NB4 (cell line): ENCODE results near the gene TPRG1.
A peak's percentile ranks its signal among the peaks of the same experiment; 100 is the strongest.

Experiments used
- DNase-seq: peaks from one replicate; pipeline ENCODE4 v3.0.0; 2010; ENCODE audit warnings: low read depth
- H3K4me3 ChIP-seq: one replicate; pipeline ENCODE4 v1.5.1; 2011; ENCODE audit warnings: mild to moderate bottlenecking, low read depth, low read length, moderate library complexity
- CTCF ChIP-seq: IDR thresholded peaks from one replicate; pipeline ENCODE4 v1.5.1; 2012; ENCODE audit warnings: low read depth, low read length
- MAX ChIP-seq: IDR thresholded peaks from 2 replicates; pipeline ENCODE4 v1.6.1; 2011; ENCODE audit warnings: low read depth, low read length
- MYC ChIP-seq: IDR thresholded peaks from 2 replicates; pipeline ENCODE4 v1.6.1; 2011; ENCODE audit warnings: low read depth, low read length
- POLR2A ChIP-seq: IDR thresholded peaks from 2 replicates; pipeline ENCODE4 v1.6.1; 2011; ENCODE audit warnings: mild to moderate bottlenecking; ENCODE audit not compliant: insufficient read length; ENCODE audit errors: extremely low read depth

The TPRG1 gene

DNA sequence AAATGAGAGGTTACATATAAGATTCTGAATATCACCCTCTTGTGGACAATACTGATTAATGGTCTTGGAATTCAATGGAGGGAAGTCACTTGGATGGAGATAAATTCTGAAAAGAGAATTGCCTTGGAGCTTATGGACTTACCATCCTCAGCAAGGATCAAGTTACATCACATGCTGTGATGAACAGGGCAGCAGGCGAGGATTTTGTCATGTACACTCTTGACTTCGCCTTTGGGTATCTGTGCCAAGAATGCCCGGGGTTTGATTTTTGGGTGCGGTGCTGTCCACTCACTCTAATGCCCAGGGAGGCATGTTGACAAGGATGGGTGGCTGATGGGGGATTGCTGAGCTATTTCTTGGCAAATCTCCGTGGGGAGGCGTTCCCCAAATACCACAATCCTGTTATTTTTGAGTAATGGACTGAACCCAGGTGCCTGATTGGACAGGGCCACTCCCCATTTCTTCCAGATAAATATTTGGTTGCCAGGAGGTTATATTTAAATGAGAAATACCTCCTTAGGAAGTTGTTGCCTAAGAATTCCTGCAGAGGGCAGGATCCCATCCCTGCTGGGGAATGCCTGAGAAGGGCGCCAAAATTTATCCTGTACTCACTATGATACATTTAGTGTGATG, 96.3 kb downstream of the TPRG1 start:
- TF ChIP-seq MAX, result no peak
- TF ChIP-seq CTCF, result peak; percentile 2
- TF ChIP-seq POLR2A, result no peak
- TF ChIP-seq MYC, result no peak
- no peak overlapping the region for H3K4me3 ChIP-seq
- no peak for DNase-seq

DNA sequence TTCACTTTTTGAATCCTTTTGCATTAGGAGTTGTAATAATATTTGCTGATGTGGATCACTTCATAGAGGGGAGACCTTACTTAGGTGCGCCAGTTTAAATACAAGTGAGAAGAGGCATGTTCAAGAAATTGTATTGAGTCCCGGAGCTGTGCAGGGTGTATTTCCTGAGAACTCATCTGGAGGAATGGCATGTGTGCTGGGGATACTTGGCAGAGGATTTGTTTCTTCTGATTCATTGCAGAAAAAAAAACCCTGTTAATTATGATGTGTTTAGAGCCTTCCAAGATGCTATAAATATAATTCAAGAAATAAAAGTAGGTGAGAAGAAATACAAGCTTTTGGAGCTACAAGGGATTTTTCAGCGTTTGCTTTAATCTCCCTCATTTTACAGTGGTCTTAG, 97.6 kb downstream of the TPRG1 start:
- DNase-seq, result no peak
- H3K4me3 ChIP-seq, result no peak overlapping the region
- no peak for TF ChIP-seq CTCF
- no peak for TF ChIP-seq MAX
- TF ChIP-seq MYC, result no peak
- TF ChIP-seq POLR2A, result no peak

GRCh38 chr3:189270248-189270832, 98.6 kb downstream of the TPRG1 start:
- TF ChIP-seq MYC (no peak), POLR2A (no peak), CTCF (peak; percentile 60)
- H3K4me3 ChIP-seq, result no peak overlapping the region
- DNase-seq, result peak; percentile 66

GRCh38 chr3:189272500-189273119, 100.8 kb downstream of the TPRG1 start:
- DNase-seq, result peak; percentile 52

GRCh38 chr3:189273736-189274135, 102.0 kb downstream of the TPRG1 start:
- TF ChIP-seq POLR2A (no peak), CTCF (no peak), MYC (no peak), MAX (no peak)
- no peak overlapping the region for H3K4me3 ChIP-seq
- no peak for DNase-seq

More at GRCh38 chr3:189272500-189273119, 100.8 kb downstream of the TPRG1 start:
- TF ChIP-seq CTCF (peak; percentile 30), MYC (no peak)
- no peak overlapping the region for H3K4me3 ChIP-seq

GRCh38 chr3:189275182-189275581, 103.4 kb downstream of the TPRG1 start:
- no peak overlapping the region for H3K4me3 ChIP-seq
- DNase-seq, result no peak
- TF ChIP-seq POLR2A, result no peak
